Stimulated activated CD4-positive, alpha-beta T cell treated with anti-CD3 and anti-CD28 coated beads, Interleukin-12 subunit alpha, Interleukin-12 subunit beta, amount 100 ng/mL, for 24 hours (primary cell): ENCODE data around the gene USP44.

Experiments
- DNase-seq, 2 experiments: peaks; one replicate each; pipeline ENCODE4 v3.0.0-alpha.2; 2020; ENCODE audit warnings: low read depth in 2 of 2

USP44 gene

GRCh38 chr12:95548539-95549391 lies 2.5 kb downstream of the USP44 start:
- peak; percentile 41 to 50 for DNase-seq

DNA sequence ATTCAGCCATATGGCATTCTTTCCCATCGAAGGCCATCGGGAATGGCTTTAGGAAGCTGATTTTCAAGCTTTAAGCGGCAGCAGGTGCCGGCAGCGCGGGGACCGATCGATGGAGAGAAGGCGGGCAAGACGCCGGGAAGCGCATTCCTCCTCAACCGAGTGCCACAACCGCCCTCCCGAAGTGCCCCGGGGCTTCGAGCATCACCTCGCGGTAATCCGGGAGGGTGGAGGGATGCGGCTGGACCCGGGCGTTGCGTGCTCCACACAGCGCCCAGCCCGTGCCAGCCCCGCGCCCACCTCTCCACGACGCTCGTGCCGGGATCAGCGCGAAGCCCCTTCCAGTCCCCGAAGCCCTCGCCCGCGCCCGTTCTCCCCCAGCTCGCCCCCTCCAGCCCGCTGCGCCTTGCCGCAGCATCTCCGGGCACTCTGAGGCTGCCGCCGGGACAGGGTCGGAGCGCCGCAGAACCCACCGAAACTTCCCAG lies 3.2 kb downstream of the USP44 start:
- peak in 1 of 2 experiments; percentile 13 for DNase-seq

DNA sequence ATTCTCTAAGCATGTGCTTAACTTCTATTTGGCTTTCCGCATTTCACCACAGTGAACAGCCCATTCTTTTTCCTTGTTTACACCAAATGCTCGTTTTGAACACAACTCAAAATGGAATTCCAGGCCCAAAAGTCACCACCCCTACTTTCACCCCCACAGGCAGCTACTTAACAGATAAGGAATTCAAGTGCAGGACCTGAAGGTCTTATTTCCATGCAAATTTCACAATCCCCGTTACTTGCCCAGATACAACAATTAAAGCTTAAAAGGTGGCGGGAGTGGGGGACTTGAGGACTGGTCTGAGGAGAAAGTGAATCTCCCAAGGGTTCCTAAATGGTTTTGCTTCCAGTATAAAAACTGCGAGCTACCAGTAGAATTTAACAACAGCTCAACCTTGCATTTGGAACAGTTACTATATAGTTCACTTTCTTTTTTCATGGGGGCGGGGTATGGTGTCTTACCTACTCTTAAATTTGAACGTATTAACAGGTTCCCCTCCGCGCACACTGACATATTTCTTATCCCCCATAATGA lies 3.7 kb downstream of the USP44 start:
- no peak for DNase-seq

GRCh38 chr12:95546491-95546813 lies 4.8 kb downstream of the USP44 start:
- DNase-seq = no peak

DNA sequence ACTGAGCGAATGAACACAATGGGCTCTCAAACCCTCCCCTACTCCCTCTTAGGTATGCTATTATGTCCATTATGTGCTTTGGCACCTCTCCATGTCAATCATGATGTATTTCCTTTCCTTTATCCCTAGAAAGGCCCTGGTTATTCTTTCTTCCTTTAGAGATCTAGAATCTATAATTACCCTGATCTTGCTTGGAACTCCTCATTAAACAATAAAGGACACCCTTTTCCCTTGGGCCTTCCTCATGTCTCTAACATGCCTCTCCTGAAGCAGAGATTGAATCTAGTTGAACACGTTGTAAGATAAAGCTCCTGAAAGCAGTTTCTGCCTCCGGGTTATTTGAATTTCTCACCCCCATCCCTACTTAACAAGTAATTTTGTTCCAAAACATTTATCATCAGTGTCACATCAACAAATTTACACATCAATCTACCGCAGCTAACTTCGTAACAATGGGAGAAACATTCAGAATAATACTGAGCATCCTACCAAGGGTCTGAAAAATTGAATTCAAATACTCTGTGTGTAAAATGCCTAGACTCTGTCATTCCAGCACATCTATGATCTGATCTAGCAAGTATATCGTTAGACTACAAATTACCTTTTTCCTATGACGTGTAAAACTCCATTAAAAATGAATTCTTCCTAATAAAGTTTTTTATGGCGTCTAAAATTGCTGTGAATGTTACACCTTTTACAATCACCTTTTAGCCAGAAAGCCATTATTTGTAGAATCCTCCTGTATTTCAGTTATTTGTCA lies 5.4 kb downstream of the USP44 start:
- no peak for DNase-seq

- DNase-seq = no peak
These were observed 6.0 kb downstream of the USP44 start for GRCh38 chr12:95545303-95545702.

DNA sequence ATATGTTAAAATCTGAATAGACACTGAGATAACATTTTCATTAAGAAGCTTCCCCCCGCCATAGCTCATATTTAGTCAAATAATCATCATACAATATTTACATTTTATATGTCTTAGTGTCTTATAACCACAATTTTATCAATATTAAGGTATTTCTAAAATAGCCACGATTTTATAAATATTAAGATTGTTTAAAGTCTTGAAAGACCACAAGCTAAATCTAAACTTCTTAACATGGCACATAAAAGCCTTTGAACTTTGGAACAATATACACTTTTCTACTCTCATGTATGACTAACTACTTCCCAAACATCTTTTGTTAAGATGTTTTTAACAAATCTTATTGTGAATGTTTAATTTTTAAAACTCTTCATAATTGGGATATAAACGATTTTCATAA lies 6.5 kb downstream of the USP44 start:
- no peak for DNase-seq

DNA sequence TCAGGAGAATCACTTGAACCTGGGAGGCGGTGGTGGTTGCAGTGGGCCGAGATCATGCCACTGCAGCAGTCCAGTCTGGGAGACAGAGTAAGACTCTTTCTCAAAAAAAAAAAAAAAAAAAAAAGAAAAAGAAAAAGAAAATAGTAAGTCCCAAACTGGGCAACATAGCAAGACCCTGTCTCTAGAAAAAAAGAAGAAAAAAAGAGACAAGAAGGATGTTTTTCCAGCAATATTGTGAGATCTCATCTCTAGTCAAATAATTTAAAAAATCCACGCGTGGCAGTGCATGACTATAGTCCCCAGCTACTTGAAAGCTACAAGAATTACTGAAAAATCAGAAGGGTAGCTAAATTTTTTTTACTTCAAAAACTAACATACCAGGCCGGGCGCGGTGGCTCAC lies 8.0 kb downstream of the USP44 start:
- no peak for DNase-seq

- no peak for DNase-seq
These were observed 9.8 kb downstream of the USP44 start for GRCh38 chr12:95541436-95541835.

GRCh38 chr12:95538656-95539055 lies 12.6 kb downstream of the USP44 start:
- DNase-seq = no peak

GRCh38 chr12:95538006-95538405 lies 13.3 kb downstream of the USP44 start:
- no peak for DNase-seq

DNA sequence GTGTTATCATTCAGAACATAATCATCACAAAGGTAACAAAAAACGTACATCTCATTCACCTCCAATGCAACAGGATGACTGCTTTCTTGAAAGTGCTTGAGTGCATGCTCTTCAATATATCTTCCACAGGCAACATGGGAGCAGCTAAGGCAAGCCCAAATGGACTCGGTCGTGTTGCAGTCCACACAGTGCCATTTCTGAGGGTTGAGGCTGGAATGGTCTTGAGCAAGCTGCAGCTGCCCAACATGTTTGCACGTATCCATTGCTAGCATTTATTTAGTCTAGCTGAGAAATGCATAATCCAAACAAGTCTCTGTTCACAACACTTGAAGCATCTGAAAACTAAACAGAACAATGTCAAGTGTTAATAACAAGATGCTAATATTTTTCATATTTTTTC lies 17.3 kb downstream of the USP44 start:
- no peak for DNase-seq

GRCh38 chr12:95532851-95533250 lies 18.4 kb downstream of the USP44 start:
- DNase-seq = no peak

- no peak for DNase-seq
These were observed 21.5 kb downstream of the USP44 start for GRCh38 chr12:95529693-95530225.

- no peak for DNase-seq
These were observed 22.8 kb downstream of the USP44 start for GRCh38 chr12:95528431-95528830.

GRCh38 chr12:95522692-95523091 lies 28.6 kb downstream of the USP44 start:
- no peak for DNase-seq

- no peak for DNase-seq
These were observed 30.5 kb downstream of the USP44 start for GRCh38 chr12:95520816-95521215.

- no peak for DNase-seq
These were observed 32.3 kb downstream of the USP44 start for GRCh38 chr12:95518944-95519343.

DNA sequence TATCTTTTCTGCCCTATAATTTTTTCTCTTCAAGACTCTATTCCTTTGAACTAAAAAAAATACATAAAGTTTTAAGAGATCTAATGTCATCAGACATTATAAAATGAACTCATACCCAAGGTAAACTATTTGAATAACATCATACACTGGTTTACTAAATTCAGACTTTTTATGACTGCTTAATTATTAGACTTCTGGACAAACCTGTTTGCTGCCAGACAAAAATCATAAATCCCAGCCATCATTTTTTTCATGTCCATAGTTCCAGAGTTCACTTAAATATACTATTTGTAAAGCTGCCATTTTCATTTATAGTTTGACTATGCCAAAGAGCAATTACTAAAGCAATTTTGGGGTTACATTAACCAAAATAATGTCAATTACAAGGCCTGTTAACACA lies 34.0 kb downstream of the USP44 start:
- no peak for DNase-seq

GRCh38 chr12:95516757-95517156 lies 34.5 kb downstream of the USP44 start:
- DNase-seq = no peak

- no peak for DNase-seq
These were observed 36.1 kb downstream of the USP44 start for GRCh38 chr12:95515197-95515596.

DNA sequence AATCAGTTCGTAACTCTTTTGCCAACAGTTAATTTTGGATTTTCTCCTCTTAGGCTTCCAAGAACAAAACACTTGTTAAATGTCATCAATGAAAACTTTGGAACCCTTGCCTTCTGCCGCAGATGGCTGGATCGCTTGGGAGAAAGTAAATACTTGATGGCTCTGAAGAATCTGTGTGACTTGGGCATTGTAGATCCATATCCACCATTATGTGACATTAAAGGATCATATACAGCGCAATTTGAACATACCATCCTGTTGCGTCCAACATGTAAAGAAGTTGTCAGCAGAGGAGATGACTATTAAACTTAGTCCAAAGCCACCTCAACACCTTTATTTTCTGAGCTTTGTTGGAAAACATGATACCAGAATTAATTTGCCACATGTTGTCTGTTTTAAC lies 37.7 kb downstream of the USP44 start:
- DNase-seq = no peak

GRCh38 chr12:95511977-95512376 lies 39.3 kb downstream of the USP44 start:
- no peak for DNase-seq
